NCI-H774 (cell line): Measurements from ENCODE around the gene PPP1R11.

Source experiments
- DNase-seq: peaks from one replicate; lab custom pipeline; 2025; lab: John Stamatoyannopoulos, UW

Gene PPP1R11

DNA sequence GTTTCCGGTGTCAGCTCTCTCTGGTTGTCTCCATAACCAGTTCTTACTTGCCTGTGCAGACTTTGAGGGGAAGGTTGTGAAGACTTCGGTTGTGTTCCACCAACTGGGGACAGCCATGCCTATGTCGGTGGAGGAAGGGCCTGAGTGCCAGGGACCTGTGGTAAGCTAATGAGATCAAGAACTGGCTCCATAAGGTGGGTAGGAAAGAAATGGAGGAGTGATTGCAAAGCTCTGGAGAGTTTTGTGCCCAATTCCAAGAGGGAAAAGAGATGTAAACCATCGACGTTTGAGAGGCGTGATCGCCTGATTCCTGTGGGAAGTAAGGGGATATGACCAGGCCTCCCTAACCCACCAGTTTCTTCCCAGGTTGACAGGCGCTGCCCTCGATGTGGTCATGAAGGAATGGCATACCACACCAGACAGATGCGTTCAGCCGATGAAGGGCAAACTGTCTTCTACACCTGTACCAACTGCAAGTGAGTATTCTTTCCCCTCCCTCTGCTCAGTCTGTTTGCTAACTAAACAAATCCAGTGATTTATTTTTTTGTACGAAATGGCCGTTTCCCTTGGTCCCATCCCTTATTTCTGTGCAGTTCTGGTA, 5.0 kb upstream of the PPP1R11 start:
- DNase-seq, result no peak

DNA sequence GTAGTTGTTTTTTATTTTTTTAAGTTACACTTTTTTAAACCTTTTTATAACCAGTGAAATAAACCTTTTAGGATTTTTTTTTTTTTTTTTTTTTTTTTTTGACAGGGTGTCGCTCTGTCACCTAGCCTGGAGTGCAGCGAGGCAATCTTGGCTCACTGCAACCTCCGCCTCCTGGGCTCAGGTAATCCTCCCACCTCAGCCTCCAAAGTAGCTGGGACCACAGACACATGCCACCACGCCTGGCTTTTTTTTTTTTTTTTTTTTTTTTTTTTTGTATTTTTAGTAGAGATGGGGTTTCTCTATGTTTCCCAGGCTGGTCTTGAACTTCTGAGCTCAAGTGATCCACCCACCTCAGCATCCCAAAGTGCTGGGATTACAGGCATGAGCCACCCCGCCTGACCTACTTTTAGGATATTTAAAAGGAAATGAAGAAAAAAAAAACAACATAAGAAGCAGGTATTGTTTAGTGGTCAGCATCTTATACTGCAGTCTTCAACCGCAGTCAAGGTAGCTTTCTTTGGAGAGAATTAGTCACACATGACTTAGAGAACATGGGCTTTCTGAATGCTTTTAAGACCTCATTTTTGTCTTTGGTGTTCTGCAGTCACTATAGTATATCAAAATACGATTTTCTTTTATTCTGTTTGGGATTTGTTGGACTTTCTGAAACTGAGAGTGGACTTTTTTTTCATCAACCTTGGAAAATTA, 4.4 kb upstream of the PPP1R11 start:
- DNase-seq, result no peak

GRCh38 chr6:30063315-30063714, 3.7 kb upstream of the PPP1R11 start:
- no peak for DNase-seq

- DNase-seq, result no peak
Observed at GRCh38 chr6:30066082-30066481, 916 bp upstream of the PPP1R11 start.

GRCh38 chr6:30067460-30068139, 602 bp downstream of the PPP1R11 start:
- DNase-seq, result no peak

GRCh38 chr6:30071081-30071818, 4.3 kb downstream of the PPP1R11 start:
- DNase-seq, result no peak

DNA sequence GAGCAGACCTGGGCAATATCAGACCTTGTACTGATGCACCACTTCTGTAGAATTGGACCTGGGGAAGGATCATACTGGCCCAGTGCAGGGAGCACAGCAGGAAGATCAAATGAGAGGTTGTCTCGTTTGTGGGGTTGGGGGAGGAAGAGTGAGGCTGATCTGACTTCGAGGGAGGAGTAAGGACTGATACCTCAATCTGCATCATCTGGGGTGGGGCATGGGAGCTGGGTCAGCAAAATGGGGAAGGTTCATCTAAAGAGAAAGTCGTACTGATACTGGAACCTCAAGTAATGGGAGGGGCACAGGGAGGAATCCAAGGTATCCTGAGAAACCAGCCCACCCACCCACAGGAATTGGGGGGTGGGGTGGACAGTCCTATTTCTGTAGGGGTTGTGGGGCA, 4.9 kb downstream of the PPP1R11 start:
- DNase-seq, result no peak

DNA sequence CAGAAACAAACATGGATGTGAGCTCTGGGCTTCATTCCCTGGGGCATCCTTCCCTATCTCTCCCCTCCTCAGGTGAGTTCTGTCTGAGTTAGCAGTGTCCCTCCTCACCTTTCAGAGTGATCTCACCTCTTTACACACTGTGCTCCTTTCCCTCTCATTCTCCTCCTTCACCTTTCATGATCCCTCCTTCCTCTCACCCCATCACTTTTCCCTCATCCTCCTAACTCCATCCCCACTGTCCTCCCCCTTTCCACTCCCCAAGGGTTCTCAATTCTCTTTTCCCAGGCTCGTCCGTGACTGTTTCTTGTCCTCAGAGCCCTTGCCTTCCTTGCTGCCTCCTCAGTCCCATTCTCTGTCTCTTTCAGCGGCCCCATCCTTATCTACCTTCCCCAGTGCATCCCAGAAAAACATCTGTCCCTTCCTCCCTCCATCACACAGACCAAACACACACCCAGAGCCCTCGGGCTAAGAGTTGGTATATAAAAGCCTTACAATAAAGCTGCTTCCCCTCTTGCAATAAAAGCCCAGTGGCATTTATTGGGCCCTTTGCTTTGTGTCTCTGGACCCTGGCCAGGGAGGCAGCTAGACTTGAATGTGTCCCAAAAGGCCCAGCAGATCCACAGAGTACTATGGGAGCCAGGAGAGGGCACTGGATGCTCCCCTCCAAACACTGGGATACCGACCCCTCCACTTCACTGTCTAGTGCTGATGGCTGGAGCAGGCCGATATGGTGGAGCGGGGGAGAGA, 6.7 kb downstream of the PPP1R11 start:
- DNase-seq, result no peak

- DNase-seq, result no peak
Observed at GRCh38 chr6:30074331-30075093, 7.5 kb downstream of the PPP1R11 start.

DNA sequence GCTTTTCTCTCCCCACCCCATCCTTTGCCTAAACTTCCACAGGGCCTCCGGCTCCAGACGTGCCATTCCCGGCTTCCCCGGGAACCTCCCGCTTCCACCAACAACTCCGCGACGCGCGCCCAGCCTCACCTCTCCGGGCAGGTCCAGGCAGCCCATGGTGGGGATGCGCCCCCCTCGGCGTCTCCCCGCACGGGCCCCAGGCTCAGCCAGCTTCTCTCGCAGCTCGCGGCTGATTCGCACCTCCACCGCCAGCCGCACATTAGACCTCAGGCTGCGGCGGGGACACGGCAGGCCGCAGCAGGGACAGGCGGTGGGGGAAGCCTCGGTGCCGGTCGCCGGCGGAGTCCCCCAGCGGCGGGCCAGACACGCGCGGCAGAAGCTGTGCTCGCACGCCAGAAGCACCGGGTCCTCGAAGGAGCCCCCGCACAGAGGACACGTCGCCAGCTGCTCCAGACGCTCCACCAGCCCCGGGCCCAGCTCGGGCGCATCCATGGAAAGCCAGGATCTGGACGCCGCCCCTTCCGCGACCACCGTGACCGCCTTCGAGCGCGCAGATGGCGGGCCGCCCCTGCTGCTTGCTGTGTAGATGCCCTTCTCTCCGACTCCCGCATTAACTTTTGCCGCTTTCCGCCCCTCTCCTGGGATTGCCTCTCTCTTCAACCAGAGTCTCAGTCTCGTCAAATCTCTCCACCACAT, 8.2 kb downstream of the PPP1R11 start, which contains the start of gene RNF39:
Gene RNF39 (minus strand): TSS at position 676 of the 696 bp plus-strand sequence. CDS start 184 bp downstream, at position 492.
- no peak for DNase-seq

- DNase-seq, result no peak
Observed at GRCh38 chr6:30075790-30076732, 9.1 kb downstream of the PPP1R11 start.

DNA sequence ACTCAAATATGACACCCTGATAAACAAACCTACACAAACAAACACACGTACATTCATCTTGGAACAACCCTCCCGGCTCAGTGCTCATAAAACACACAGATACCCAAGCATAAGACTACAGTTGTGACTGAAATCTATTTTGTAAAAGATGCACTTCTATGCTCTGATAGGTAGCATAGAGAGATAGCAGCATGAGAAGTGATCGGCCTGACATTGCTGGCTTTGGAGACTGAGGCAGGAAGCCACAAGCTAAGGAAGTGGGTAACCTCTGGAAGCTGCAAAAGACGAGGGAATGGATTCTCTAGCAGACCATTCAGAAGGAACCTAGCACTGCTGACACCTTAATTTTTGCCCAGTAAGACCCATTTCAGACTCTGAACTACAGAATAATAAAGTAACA, 10.2 kb downstream of the PPP1R11 start:
- DNase-seq, result no peak

DNA sequence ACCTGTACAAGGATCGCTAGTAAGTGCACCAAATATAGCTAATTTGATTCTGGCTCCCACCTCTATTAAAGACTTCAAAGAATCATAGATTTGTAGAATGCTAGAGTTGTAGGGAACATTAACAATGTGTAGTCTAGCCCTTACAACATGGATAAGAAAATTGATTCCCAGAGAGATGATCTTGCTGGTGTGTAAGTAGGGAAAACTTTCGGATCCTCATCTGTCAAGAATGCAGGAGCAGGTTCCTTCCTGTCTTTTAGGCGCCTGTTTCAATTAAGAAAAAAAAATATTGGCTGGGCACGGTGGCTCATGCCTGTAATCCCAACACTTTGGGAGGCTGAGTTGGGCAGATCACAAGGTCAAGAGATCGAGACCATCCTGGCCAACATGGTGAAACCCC, 20.9 kb downstream of the PPP1R11 start:
- DNase-seq, result no peak

- no peak for DNase-seq
Observed at GRCh38 chr6:30091577-30092381, 24.8 kb downstream of the PPP1R11 start.

DNA sequence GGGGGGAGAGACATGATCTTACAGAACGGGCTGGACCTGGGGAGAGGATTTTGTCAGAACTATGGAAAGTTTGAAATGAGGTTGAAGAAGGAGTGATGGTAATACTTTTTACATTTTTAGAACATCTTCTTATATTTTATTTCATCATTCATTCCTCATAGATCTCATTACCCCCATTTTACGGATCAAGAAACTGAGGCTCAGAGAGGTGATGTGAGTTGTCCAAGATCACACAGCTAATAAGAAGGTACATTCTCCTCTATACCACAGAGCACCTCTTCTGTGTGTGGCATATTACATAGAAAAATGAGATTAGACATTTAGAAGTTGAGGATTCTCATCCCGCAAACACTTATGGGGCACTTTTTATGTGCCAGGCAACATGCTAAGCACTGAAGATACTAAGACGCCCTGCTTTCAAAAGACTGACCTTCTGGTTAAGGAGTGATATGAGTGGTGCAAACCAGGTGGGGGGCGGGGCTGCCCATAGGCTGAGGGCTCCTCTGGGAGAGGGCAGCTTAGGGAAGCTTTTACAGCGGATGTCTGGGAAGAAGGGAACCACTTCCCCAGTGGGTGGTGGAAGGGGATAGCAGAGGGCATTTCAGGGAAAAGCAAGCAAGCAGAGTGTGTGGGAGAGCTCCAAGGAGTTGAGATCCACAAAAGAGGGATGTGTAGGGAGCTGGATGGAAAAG, 26.0 kb downstream of the PPP1R11 start:
- no peak for DNase-seq

- no peak for DNase-seq
Observed at GRCh38 chr6:30093951-30094661, 27.1 kb downstream of the PPP1R11 start.

GRCh38 chr6:30096829-30097228, 29.8 kb downstream of the PPP1R11 start:
- DNase-seq, result no peak
